GM23248 (cell line): ENCODE measurements around the gene SLC33A1. TPM values are rescaled to one million over a fixed set of nuclear protein-coding genes. Genes with fewer than 3 reads are reported as not detected.
A peak's percentile ranks its signal among the peaks of the same experiment; 100 is the strongest.

Source experiments
- DNase-seq: peaks from one replicate; pipeline ENCODE4 v3.0.0-alpha.2; 2015
- H2AFZ ChIP-seq: fragments of 200-600 bp; sonication (generic); 2 replicates; pipeline ENCODE4 v1.6.1; 2016; ENCODE audit warnings: antibody characterized with exemption
- H3F3A ChIP-seq: fragments of 200-600 bp; sonication (generic); 2 replicates; pipeline ENCODE4 v1.6.1; 2016; ENCODE audit warnings: mild to moderate bottlenecking, antibody characterized with exemption, mixed run types; ENCODE audit not compliant: insufficient read depth
- H3K27ac ChIP-seq: fragments of 200-600 bp; sonication (generic); 2 replicates; pipeline ENCODE4 v1.5.1; 2016; ENCODE audit warnings: mild to moderate bottlenecking
- H3K27me3 ChIP-seq: fragments of 200-600 bp; sonication (generic); replicated peaks from 2 replicates; pipeline ENCODE4 v1.6.1; 2016; ENCODE audit warnings: mild to moderate bottlenecking; ENCODE audit not compliant: insufficient read depth
- H3K36me3 ChIP-seq: fragments of 200-600 bp; sonication (generic); 2 replicates; pipeline ENCODE4 v1.6.1; 2016; ENCODE audit warnings: low read depth, mild to moderate bottlenecking
- H3K4me1 ChIP-seq: fragments of 200-600 bp; sonication (generic); 2 replicates; pipeline ENCODE4 v1.6.1; 2016; ENCODE audit warnings: mild to moderate bottlenecking; ENCODE audit not compliant: insufficient read depth
- H3K4me2 ChIP-seq: fragments of 200-600 bp; sonication (generic); one replicate; pipeline ENCODE4 v1.6.1; 2016; ENCODE audit warnings: mild to moderate bottlenecking; ENCODE audit not compliant: unreplicated experiment
- H3K4me3 ChIP-seq: fragments of 200-600 bp; sonication (generic); 2 replicates; pipeline ENCODE4 v1.5.1; 2016; ENCODE audit warnings: mild to moderate bottlenecking
- H3K79me2 ChIP-seq: fragments of 200-600 bp; sonication (generic); 2 replicates; pipeline ENCODE4 v1.6.1; 2016; ENCODE audit warnings: mild to moderate bottlenecking; ENCODE audit not compliant: insufficient read depth
- H3K9ac ChIP-seq: fragments of 200-600 bp; sonication (generic); 2 replicates; pipeline ENCODE4 v1.6.1; 2016; ENCODE audit warnings: mild to moderate bottlenecking
- H3K9me2 ChIP-seq: fragments of 200-600 bp; sonication (generic); 2 replicates; pipeline ENCODE4 v1.6.1; 2016; ENCODE audit warnings: mixed run types, mild to moderate bottlenecking, moderate library complexity; ENCODE audit not compliant: insufficient read depth
- H3K9me3 ChIP-seq: fragments of 200-600 bp; sonication (generic); one replicate; pipeline ENCODE4 v1.6.1; 2017; ENCODE audit warnings: low read depth
- H4K20me1 ChIP-seq: fragments of 200-600 bp; sonication (generic); 2 replicates; pipeline ENCODE4 v1.6.0; 2016; ENCODE audit not compliant: insufficient read depth
- EZH2 ChIP-seq: fragments of 200-600 bp; sonication (generic); IDR thresholded peaks from 2 replicates; pipeline ENCODE4 v1.6.1; 2018; ENCODE audit warnings: antibody characterized with exemption, mild to moderate bottlenecking; ENCODE audit not compliant: insufficient read depth, poor library complexity, severe bottlenecking
- EZH2phosphoT487 ChIP-seq: fragments of 200-600 bp; sonication (generic); IDR thresholded peaks from 2 replicates; pipeline ENCODE4 v1.6.1; 2018; ENCODE audit warnings: antibody characterized with exemption, moderate library complexity, mild to moderate bottlenecking, low read depth; ENCODE audit not compliant: insufficient read depth
- WGBS, 2 experiments: methylation state at CpG; one replicate each; pipeline ENCODE4 v1.1.6; 2015 to 2017; ENCODE audit warnings: low lambda C conversion rate in 2 of 2, low coverage in 1 of 2; ENCODE audit errors: missing lambda C conversion rate in 2 of 2; 5-methylcytosine and 5-hydroxymethylcytosine counted together
- in situ Hi-C: fragments of 300-500 bp; cut with MboI; formaldehyde crosslinking; loops from 2 replicates; pipeline ENCODE4 v1.15.0; 2020
- polyA plus RNA-seq: library from polyadenylated mRNA; unstranded; fragments of >200 nt; fragmentation: Nextera tagmentation; extraction: Ambion mirVana; gene quantifications from 2 replicates; pipeline ENCODE4 v1.2.1, GENCODE V29; 2016
- total RNA-seq: library from RNA; depleted of rRNA; stranded (reverse); fragments of >200 nt; shearing (Covaris generic); gene quantifications from 2 replicates; pipeline ENCODE4 v1.2.3, GENCODE V29; 2014

Gene SLC33A1
- total and polyA plus RNA-seq, 2 experiments from 2014 or later, result 23.3 to 43.8 TPM

DNA sequence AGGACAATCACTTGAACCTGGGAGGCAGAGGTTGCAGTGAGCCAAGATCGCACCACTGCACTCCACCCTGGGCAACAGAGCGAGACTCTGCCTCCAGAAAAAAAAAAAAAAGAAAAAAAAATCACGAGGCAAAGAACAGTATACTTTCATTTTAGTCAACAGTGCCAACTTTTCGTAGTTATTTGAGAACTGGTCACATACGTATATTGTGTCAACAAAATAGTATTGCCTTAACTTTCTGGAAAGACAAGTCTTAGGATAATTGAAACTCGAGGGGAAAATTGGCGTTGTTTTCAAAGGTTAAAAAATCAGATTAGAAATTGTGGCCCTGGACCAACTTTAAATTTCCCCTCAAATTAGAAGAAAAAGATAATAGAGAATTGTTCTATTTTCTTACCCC is 30.1 kb upstream of the SLC33A1 start:
- Histone ChIP-seq H3K27me3 (no peaks in the 10 kb centered on the region), H3K9me3 (no peaks in the 10 kb centered on the region), H3K36me3 (no peaks in the 10 kb centered on the region), H3K4me1 (no peaks in the 10 kb centered on the region), H3K4me2 (no peak overlapping the region), H3K79me2 (peaks cover 100% of the 10 kb centered on the region), H3K9ac (no peak overlapping the region), H3F3A (no peaks in the 10 kb centered on the region), H3K4me3 (no peak overlapping the region), H2AFZ (no peak overlapping the region), H4K20me1 (0 out of 2 replicates have a peak, but pooled peaks cover 6% of the 10 kb centered on the region), H3K9me2 (no peaks in the 10 kb centered on the region), H3K27ac (no peak overlapping the region)
- WGBS, 2 experiments, result 91 to 92% methylated on average over 7 of the region's 7 CpGs
- TF ChIP-seq EZH2phosphoT487, result no peak
- TF ChIP-seq EZH2, result no peak
- DNase-seq, result no peak
- in situ Hi-C loops, result no loop called here

DNA sequence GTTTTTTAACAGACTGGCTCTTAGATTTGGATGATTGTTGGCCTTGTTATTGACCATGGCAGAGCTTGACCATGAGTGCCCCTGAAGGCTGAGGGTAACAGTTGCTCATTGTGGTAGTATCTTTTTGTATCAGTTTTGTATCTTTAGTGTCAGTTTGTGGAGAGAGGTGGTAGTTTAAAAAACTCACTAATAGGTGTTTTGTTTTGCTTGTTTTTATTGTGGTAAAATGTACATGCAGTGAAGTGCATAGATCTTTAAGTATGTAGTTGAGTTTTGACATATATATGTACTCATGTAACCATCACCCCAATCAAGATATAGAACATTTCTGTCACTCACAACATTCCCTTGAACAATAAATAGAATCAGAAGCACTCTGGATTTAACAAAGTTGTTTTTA is 26.1 kb upstream of the SLC33A1 start:
- TF ChIP-seq EZH2 (no peak), EZH2phosphoT487 (no peak)
- Histone ChIP-seq H3K79me2 (peaks cover 100% of the 10 kb centered on the region), H3K9me2 (no peaks in the 10 kb centered on the region), H3K4me1 (no peaks in the 10 kb centered on the region), H3K27ac (no peak overlapping the region), H2AFZ (no peak overlapping the region), H3K4me2 (no peak overlapping the region), H4K20me1 (0 out of 2 replicates have a peak, but pooled peaks cover 6% of the 10 kb centered on the region), H3F3A (no peaks in the 10 kb centered on the region), H3K9me3 (no peaks in the 10 kb centered on the region), H3K4me3 (no peak overlapping the region), H3K27me3 (no peaks in the 10 kb centered on the region), H3K9ac (no peak overlapping the region), H3K36me3 (no peaks in the 10 kb centered on the region)
- in situ Hi-C loops, result no loop called here
- no peak for DNase-seq

DNA sequence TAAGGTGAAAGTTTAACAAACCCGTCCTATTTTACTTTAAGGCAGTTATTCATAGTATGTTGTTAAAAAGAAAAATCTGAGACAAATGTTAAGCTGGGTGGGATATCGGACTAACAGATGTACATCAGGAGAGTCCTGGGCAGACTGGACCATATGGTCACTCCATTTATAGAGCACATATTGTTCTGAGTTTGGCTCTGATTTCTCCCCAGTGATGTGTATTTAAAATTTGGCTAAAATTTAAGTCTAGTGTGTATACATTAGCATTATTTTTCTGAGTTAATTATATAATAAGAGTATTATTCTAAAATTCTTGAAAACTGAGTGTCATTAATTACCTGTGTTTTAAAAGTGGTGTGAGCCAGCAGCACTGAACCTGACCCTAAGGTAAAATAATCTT is 22.3 kb upstream of the SLC33A1 start:
- Histone ChIP-seq H3F3A (peaks cover 14% of the 10 kb centered on the region; the same call in 1 of the 2 replicates), H3K36me3 (no peaks in the 10 kb centered on the region), H3K27me3 (no peaks in the 10 kb centered on the region), H3K4me2 (no peak overlapping the region), H4K20me1 (no peaks in the 10 kb centered on the region), H3K4me3 (no peak overlapping the region), H2AFZ (no peak overlapping the region), H3K79me2 (peaks cover 100% of the 10 kb centered on the region), H3K9ac (no peak overlapping the region), H3K27ac (no peak overlapping the region), H3K9me3 (no peaks in the 10 kb centered on the region), H3K9me2 (no peaks in the 10 kb centered on the region), H3K4me1 (peaks cover 8% of the 10 kb centered on the region)
- DNase-seq, result no peak
- TF ChIP-seq EZH2 (no peak), EZH2phosphoT487 (no peak)
- in situ Hi-C loops, result no loop called here
- 89 to 95% methylated on average over 2 of the region's 2 CpGs for WGBS, 2 experiments

DNA sequence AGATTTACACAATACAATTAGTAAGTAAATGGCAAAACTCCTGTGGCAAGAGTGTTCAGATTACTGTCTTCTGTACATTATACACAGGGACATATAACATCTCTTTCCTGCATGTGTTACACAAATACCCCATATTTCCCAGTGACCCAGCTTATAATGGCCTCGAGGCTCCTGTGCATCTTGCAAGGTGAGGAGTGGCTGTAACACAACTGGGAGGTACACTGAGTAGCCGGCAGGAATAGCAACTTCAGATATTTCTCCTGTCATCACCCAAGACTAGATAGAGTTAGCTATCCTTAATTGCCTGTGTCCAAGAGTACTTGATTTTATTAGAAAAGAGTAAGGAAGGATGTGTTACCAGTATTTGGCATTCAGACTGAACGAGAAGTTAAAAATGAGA is 21.8 kb upstream of the SLC33A1 start:
- Histone ChIP-seq H3K79me2 (peaks cover 100% of the 10 kb centered on the region), H4K20me1 (no peaks in the 10 kb centered on the region), H3K4me2 (no peak overlapping the region), H3K9me3 (no peaks in the 10 kb centered on the region), H3K27ac (no peak overlapping the region), H3K36me3 (no peaks in the 10 kb centered on the region), H3K9ac (no peak overlapping the region), H2AFZ (no peak overlapping the region), H3K4me3 (no peak overlapping the region), H3F3A (peaks cover 14% of the 10 kb centered on the region; the same call in 1 of the 2 replicates), H3K4me1 (peaks cover 8% of the 10 kb centered on the region), H3K9me2 (no peaks in the 10 kb centered on the region), H3K27me3 (no peaks in the 10 kb centered on the region)
- 68 to 70% methylated on average over 3 of the region's 3 CpGs for WGBS, 2 experiments
- in situ Hi-C loops, result no loop called here
- DNase-seq, result no peak
- TF ChIP-seq EZH2, result no peak
- TF ChIP-seq EZH2phosphoT487, result no peak

DNA sequence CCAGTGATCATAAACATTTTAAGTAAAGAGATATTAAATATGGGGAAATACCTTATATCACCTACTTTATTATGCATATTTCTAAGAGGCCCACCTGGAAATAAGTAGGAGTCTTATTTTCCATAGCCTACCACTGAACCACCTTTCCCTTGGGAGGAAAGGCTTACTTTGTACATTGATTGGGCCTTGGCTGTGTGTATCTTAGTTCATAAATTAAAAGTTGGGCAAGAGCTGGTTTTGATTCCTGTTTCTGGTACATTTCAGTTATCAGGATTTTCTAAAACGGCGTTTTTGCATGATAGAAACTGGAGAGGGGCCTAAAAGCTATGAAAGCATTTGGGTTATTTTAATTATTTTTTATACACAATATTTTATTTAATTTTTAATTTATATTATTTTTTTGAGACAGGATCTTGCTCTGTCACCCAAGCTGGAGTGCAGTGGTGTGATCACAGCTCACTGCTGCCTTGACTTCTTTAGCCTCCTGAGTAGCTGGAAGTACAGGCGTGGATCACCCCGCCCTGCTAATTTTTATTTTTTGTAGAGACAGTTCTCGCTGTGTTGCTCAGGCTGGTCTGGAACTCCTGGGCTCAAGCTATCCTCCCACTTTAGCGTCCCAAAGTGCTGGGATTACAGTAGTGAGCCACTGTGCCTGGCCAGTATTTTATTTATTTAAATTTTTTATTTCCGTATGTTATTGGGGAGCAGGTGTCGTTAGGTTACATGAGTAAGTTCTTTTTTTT is 18.8 kb upstream of the SLC33A1 start:
- Histone ChIP-seq H2AFZ (no peak overlapping the region), H3K27ac (no peak overlapping the region), H3K4me3 (peak overlapping the region; percentile 83), H3K4me1 (peaks cover 8% of the 10 kb centered on the region), H3F3A (peaks cover 23% of the 10 kb centered on the region; the same call in 1 of the 2 replicates), H3K27me3 (no peaks in the 10 kb centered on the region), H3K9me3 (no peaks in the 10 kb centered on the region), H3K36me3 (no peaks in the 10 kb centered on the region), H3K79me2 (peaks cover 74% of the 10 kb centered on the region), H3K9ac (peak overlapping the region; percentile 92), H4K20me1 (no peaks in the 10 kb centered on the region), H3K4me2 (peak overlapping the region; percentile 95), H3K9me2 (no peaks in the 10 kb centered on the region)
- DNase-seq, result no peak
- no peak for TF ChIP-seq EZH2
- no peak for TF ChIP-seq EZH2phosphoT487
- in situ Hi-C loops, result no loop called here
- WGBS, 2 experiments, result 85% methylated on average over 8 of the region's 8 CpGs
